ENCODE measurements around the gene LGALS7. TPM values are rescaled to one million over a fixed set of nuclear protein-coding genes. Genes with fewer than 3 reads are reported as not detected.

Gene LGALS7
- total and polyA plus RNA-seq, 2 of the 8 experiments (the other 6 are each of a cell fraction or from before 2014, with no cell fraction given) = 0.32 TPM; not detected in 1

GRCh38 chr19:38812841-38813320 lies 39.6 kb upstream of the LGALS7 start, which contains the start of gene LGALS4 (continued):
- TF ChIP-seq CEBPB (IDR thresholded peaks at IDR 0.05; ENCODE audit: low read depth, low read length) (no peak), EP300 (IDR thresholded peaks at IDR 0.05; ENCODE audit: borderline replicate concordance in 1 of 2, low read depth in 2 of 2, low read length in 2 of 2) (no peak)

All from H1 (cell line).